ENCODE results near the gene PARK7.

DNA sequence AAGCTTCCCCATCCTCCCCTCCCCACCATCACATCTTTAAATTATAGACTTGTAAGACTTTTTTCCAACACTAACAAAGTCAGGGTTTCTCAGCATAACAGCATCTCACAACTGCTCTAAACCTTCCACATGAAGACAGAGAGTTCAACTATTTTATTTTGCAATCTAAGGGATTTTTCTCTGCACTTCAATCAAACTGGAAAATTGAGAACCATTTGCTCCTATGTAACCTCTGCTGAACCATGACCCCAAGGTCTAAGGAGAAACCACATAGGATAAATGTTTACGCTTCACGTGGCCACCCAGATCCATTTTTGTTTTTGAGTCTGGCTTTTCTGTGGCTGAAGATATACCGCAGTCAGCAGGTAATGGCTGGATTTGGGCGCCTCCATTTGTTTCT lies 51.4 kb downstream of the PARK7 start:
- no peak for TF ChIP-seq GATA2 (IDR thresholded peaks at IDR 0.05; ENCODE audit: low read depth, low read length)
- no peak for TF ChIP-seq GATA3 (IDR thresholded peaks at IDR 0.05; ENCODE audit: low read depth, low read length)
